ENCODE measurements around the gene MDM2. TPM values are rescaled to one million over a fixed set of nuclear protein-coding genes. Genes with fewer than 3 reads are reported as not detected.

MDM2 gene
- total and polyA plus RNA-seq, 10 of the 15 experiments (the other 5 are each of a cell fraction or from before 2014, with no cell fraction given), result 48.2 to 174 (median 85.0) TPM

- no peak for TF ChIP-seq ASH2L (IDR thresholded peaks at IDR 0.05; ENCODE audit: borderline replicate concordance, low read depth)
- TF ChIP-seq TCF12 (IDR thresholded peaks at IDR 0.05; ENCODE audit: low read depth, low read length), result peak; percentile 96
- TF ChIP-seq PBX3 (IDR thresholded peaks at IDR 0.05; ENCODE audit: insufficient replicate concordance, low read depth, low read length), result peak; percentile 76
- TF ChIP-seq PAX5 (IDR thresholded peaks at IDR 0.05; ENCODE audit: borderline replicate concordance, low read depth, low read length), result peak; percentile 92
- peak; percentile 86 for TF ChIP-seq CBFB (IDR thresholded peaks at IDR 0.05; ENCODE audit: low read depth)
- no peak for TF ChIP-seq CBX3 (IDR thresholded peaks at IDR 0.05; ENCODE audit: borderline replicate concordance, low read depth)
- peak; percentile 96 for TF ChIP-seq CHD1 (IDR thresholded peaks at IDR 0.05; ENCODE audit: low read depth, low read length)
- TF ChIP-seq BACH1 (IDR thresholded peaks at IDR 0.05; ENCODE audit: borderline replicate concordance), result peak; percentile 98
- TF ChIP-seq NKRF (conservative IDR thresholded peaks at IDR 0.05), result peak; percentile 96
- 0 out of 2 replicates have a peak, but pooled peaks have one; percentile 22 for TF ChIP-seq MYB (IDR thresholded peaks at IDR 0.05; ENCODE audit: borderline replicate concordance, low read depth, low read length)
- TF ChIP-seq IKZF2 (IDR thresholded peaks at IDR 0.05), result peak; percentile 92 to 94
- TF ChIP-seq POLR2AphosphoS2 (IDR thresholded peaks at IDR 0.05; ENCODE audit: low read depth, low read length), result peak; percentile 96
- peak; percentile 89 for TF ChIP-seq NBN (IDR thresholded peaks at IDR 0.05)
- TF ChIP-seq HDGF (IDR thresholded peaks at IDR 0.05), result no peak
- peak; percentile 96 for TF ChIP-seq IRF4 (IDR thresholded peaks at IDR 0.05; ENCODE audit: low read depth, low read length)
- TF ChIP-seq GABPA (IDR thresholded peaks at IDR 0.05; ENCODE audit: low read depth), result 0 out of 2 replicates have a peak, but pooled peaks have one; percentile 40
- peak; percentile 98 for TF ChIP-seq TCF3 (IDR thresholded peaks at IDR 0.05; ENCODE audit: borderline replicate concordance, insufficient read depth, low read depth, low read length)
- TF ChIP-seq ZSCAN29 (IDR thresholded peaks at IDR 0.05), result peak; percentile 54; the same call in 1 of the 2 replicates
- no peak for TF ChIP-seq CEBPB (IDR thresholded peaks at IDR 0.05; ENCODE audit: borderline replicate concordance in 1 of 2, low read depth in 2 of 2, low read length in 2 of 2)
- TF ChIP-seq MEF2B (IDR thresholded peaks at IDR 0.05; ENCODE audit: partially characterized antibody, poor library complexity, severe bottlenecking), result peak; percentile 11
- TF ChIP-seq NR2C1 (IDR thresholded peaks at IDR 0.05), result peak; percentile 69; the same call in 1 of the 2 replicates
- TF ChIP-seq SMARCA5 (IDR thresholded peaks at IDR 0.05), result peak; percentile 73
- peak; percentile 71 for TF ChIP-seq MEF2A (IDR thresholded peaks at IDR 0.05; ENCODE audit: insufficient read depth, low read depth, low read length)
- peak; percentile 74 for TF ChIP-seq TARDBP (IDR thresholded peaks at IDR 0.05; ENCODE audit: borderline replicate concordance)
- no peak for TF ChIP-seq ZBTB4 (CRISPR knock-in tag; IDR thresholded peaks at IDR 0.05)
- peak; percentile 94; the same call in 1 of the 2 replicates for TF ChIP-seq SIN3A (IDR thresholded peaks at IDR 0.05; ENCODE audit: low read depth, low read length)
Measured at GRCh38 chr12:68808388-68809189, 612 bp downstream of the MDM2 start (continued).

All from GM12878 (cell line).